Measurements from ENCODE around the gene GBE1. TPM values are rescaled to one million over a fixed set of nuclear protein-coding genes. Genes with fewer than 3 reads are reported as not detected.

The GBE1 gene
- total RNA-seq, 2 donors from 2014 or later, result 8.4 to 12.3 TPM

DNA sequence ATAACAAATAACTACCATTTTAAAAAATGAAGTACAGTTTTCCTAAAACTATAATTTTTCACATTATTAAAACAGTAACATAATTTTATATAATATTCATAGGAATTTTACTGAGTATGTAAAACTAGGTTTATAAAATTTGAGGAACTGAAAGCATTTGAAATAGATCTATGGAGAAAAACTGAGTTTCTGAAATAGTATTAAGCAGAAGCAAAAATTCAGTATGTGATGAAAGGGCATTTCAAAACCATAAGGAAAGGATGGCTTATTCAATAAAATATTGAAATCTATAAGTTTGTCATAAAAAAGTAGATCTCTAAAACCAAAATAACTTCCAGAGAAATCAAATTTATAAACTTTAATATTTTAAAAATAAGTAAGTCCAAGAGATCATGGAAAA, 53.4 kb downstream of the GBE1 start:
- H3K27me3 Mint-ChIP-seq (ENCODE audit: insufficient read depth), result no peaks in the 10 kb centered on the region
- TF ChIP-seq CTCF (conservative IDR thresholded peaks at IDR 0.05), result no peak
- no peaks in the 10 kb centered on the region for H3K9me3 ChIP-seq (ENCODE audit: control insufficient read depth, low read length)
- no peak overlapping the region for H3K4me3 ChIP-seq (ENCODE audit: low read length)
- no peak overlapping the region for H3K27ac Mint-ChIP-seq
- no peaks in the 10 kb centered on the region for H3K36me3 Mint-ChIP-seq (ENCODE audit: low read depth)
- no peaks in the 10 kb centered on the region for H3K36me3 ChIP-seq (ENCODE audit: control insufficient read depth, insufficient read depth, low read length)
- H3K4me1 ChIP-seq (ENCODE audit: control insufficient read depth, insufficient read depth, low read length), result no peaks in the 10 kb centered on the region
- H3K27ac ChIP-seq (ENCODE audit: low read depth, low read length), result no peak overlapping the region
- no peaks in the 10 kb centered on the region for H3K4me1 Mint-ChIP-seq
- H3K27me3 ChIP-seq (ENCODE audit: control insufficient read depth, insufficient read depth, low read length, poor library complexity, severe bottlenecking), result no peaks in the 10 kb centered on the region
- H3K4me3 Mint-ChIP-seq, result no peak overlapping the region
- H3K9me3 Mint-ChIP-seq, result no peaks in the 10 kb centered on the region
- no peak for DNase-seq
- H3K9ac ChIP-seq (ENCODE audit: extremely low read depth, low read length, poor library complexity, severe bottlenecking), result no peak overlapping the region

DNA sequence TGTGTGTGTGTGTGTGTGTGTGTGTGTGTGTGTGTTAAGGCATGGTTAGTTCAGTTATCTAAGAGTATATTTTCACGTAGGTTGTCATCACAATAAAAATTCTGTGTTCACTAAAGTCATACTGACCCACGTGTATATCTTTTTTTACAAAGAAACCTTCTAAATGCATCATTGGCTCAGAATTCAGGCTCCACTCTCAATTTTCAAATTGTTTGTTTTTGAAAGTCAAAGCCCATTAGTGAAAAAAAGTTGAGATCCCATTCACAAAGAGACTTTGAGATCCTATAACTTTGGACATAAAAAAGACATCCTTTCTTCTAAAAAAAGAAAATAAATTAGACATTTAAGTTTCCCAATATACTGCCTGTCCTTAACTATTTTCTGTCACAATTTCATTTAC, 59.3 kb downstream of the GBE1 start:
- no peak overlapping the region for H3K9ac ChIP-seq (ENCODE audit: extremely low read depth, low read length, poor library complexity, severe bottlenecking)
- H3K27me3 ChIP-seq (ENCODE audit: control insufficient read depth, insufficient read depth, low read length, poor library complexity, severe bottlenecking), result no peaks in the 10 kb centered on the region
- TF ChIP-seq CTCF (conservative IDR thresholded peaks at IDR 0.05), result no peak
- Mint-ChIP-seq H3K4me1 (no peaks in the 10 kb centered on the region), H3K4me3 (no peak overlapping the region), H3K36me3 (ENCODE audit: low read depth) (no peaks in the 10 kb centered on the region), H3K9me3 (no peaks in the 10 kb centered on the region), H3K27me3 (ENCODE audit: insufficient read depth) (no peaks in the 10 kb centered on the region), H3K27ac (no peak overlapping the region)
- H3K36me3 ChIP-seq (ENCODE audit: control insufficient read depth, insufficient read depth, low read length), result no peaks in the 10 kb centered on the region
- no peaks in the 10 kb centered on the region for H3K9me3 ChIP-seq (ENCODE audit: control insufficient read depth, low read length)
- WGBS, 2 experiments (ENCODE audit: insufficient coverage in 1 of 2, insufficient read length in 1 of 2), result 67 to 92% methylated on average over 1 to 2 of the region's 2 CpGs
- H3K4me3 ChIP-seq (ENCODE audit: low read length), result no peak overlapping the region
- H3K4me1 ChIP-seq (ENCODE audit: control insufficient read depth, insufficient read depth, low read length), result no peaks in the 10 kb centered on the region
- no peak for DNase-seq
- no peak overlapping the region for H3K27ac ChIP-seq (ENCODE audit: low read depth, low read length)

GRCh38 chr3:81699536-81700320, 61.7 kb downstream of the GBE1 start:
- Histone ChIP-seq H3K4me1 (ENCODE audit: control insufficient read depth, insufficient read depth, low read length) (no peaks in the 10 kb centered on the region), H3K4me3 (ENCODE audit: low read length) (no peak overlapping the region), H3K9me3 (ENCODE audit: control insufficient read depth, low read length) (no peaks in the 10 kb centered on the region), H3K27ac (ENCODE audit: low read depth, low read length) (no peak overlapping the region), H3K27me3 (ENCODE audit: control insufficient read depth, insufficient read depth, low read length, poor library complexity, severe bottlenecking) (no peaks in the 10 kb centered on the region), H3K9ac (ENCODE audit: extremely low read depth, low read length, poor library complexity, severe bottlenecking) (no peak overlapping the region), H3K36me3 (ENCODE audit: control insufficient read depth, insufficient read depth, low read length) (no peaks in the 10 kb centered on the region)
- Mint-ChIP-seq H3K9me3 (no peaks in the 10 kb centered on the region), H3K27me3 (ENCODE audit: insufficient read depth) (no peaks in the 10 kb centered on the region), H3K4me3 (no peak overlapping the region), H3K36me3 (ENCODE audit: low read depth) (no peaks in the 10 kb centered on the region), H3K4me1 (no peaks in the 10 kb centered on the region), H3K27ac (no peak overlapping the region)
- 93 to 95% methylated on average over 5 to 8 of the region's 8 CpGs for WGBS, 2 experiments (ENCODE audit: insufficient coverage in 1 of 2, insufficient read length in 1 of 2)
- no peak for TF ChIP-seq CTCF (conservative IDR thresholded peaks at IDR 0.05)
- DNase-seq, result no peak

All from endodermal cell (in vitro differentiated cells).